Activated naive CD4-positive, alpha-beta T cell treated with Interleukin-2 at 50 U/mL for 16 hours (primary cell): ENCODE data around the gene CABP1.
"Not testable (repeated sequence)": the region's sequence is repeated elsewhere in the genome, so short reads cannot be mapped to it uniquely, and the experiment has no call there.

Experiments used
- DNase-seq: peaks from one replicate; pipeline ENCODE4 v3.0.0-alpha.2; 2020

Gene CABP1

GRCh38 chr12:120639771-120640721 is at the start of gene CABP1:
CABP1 (plus strand) TSS chr12:120640626; CDS start chr12:120640686, 60 bp downstream.
- DNase-seq: peak; percentile 70

GRCh38 chr12:120590741-120591407 is 49.6 kb upstream of the CABP1 start:
- no peak for DNase-seq

GRCh38 chr12:120592121-120593049 is 48.0 kb upstream of the CABP1 start:
- no peak for DNase-seq

- DNase-seq: no peak
These were observed 43.5 kb upstream of the CABP1 start for GRCh38 chr12:120596901-120597300.

- DNase-seq: no peak
These were observed 42.6 kb upstream of the CABP1 start for GRCh38 chr12:120597861-120598260.

- DNase-seq: no peak
These were observed 41.6 kb upstream of the CABP1 start for GRCh38 chr12:120598674-120599463.

GRCh38 chr12:120599672-120600552 is 40.5 kb upstream of the CABP1 start:
- no peak for DNase-seq

GRCh38 chr12:120602416-120602815 is 38.0 kb upstream of the CABP1 start:
- DNase-seq: not testable (repeated sequence)

- no peak for DNase-seq
These were observed 29.9 kb upstream of the CABP1 start for GRCh38 chr12:120610560-120610959.

- not testable (repeated sequence) for DNase-seq
These were observed 28.9 kb upstream of the CABP1 start for GRCh38 chr12:120611534-120611933.

- DNase-seq: no peak
These were observed 25.6 kb upstream of the CABP1 start for GRCh38 chr12:120614848-120615247.

- not testable (repeated sequence) for DNase-seq
These were observed 23.2 kb upstream of the CABP1 start for GRCh38 chr12:120617193-120617592.

GRCh38 chr12:120617767-120618166 is 22.7 kb upstream of the CABP1 start:
- not testable (repeated sequence) for DNase-seq

- DNase-seq: no peak
These were observed 21.3 kb upstream of the CABP1 start for GRCh38 chr12:120618954-120619615.

- DNase-seq: no peak
These were observed 19.8 kb upstream of the CABP1 start for GRCh38 chr12:120620624-120621023.

- peak; percentile 11 for DNase-seq
These were observed 14.6 kb upstream of the CABP1 start for GRCh38 chr12:120625557-120626419.

GRCh38 chr12:120628919-120629318 is 11.5 kb upstream of the CABP1 start:
- DNase-seq: no peak

GRCh38 chr12:120630104-120630892 is 10.1 kb upstream of the CABP1 start:
- DNase-seq: no peak
